Neural cell (in vitro differentiated cells): ENCODE measurements around the gene ZNF554. TPM values are rescaled to one million over a fixed set of nuclear protein-coding genes. Genes with fewer than 3 reads are reported as not detected.
"Not testable (repeated sequence)": the region's sequence is repeated elsewhere in the genome, so short reads cannot be mapped to it uniquely, and the experiment has no call there.

Experiments
- H2AFZ ChIP-seq: fragments of 200-600, 300-800 bp; sonication (generic), shearing (Covaris generic); 2 replicates; pipeline ENCODE4 v1.6.0; 2014; ENCODE audit warnings: low read depth, mild to moderate bottlenecking, antibody characterized with exemption, low read length, moderate library complexity
- H3F3A ChIP-seq: fragments of 200-600 bp; shearing (Covaris generic); 2 replicates; pipeline ENCODE4 v1.6.1; 2016; ENCODE audit warnings: mild to moderate bottlenecking, moderate library complexity, mixed read lengths, antibody characterized with exemption, low read length; ENCODE audit not compliant: insufficient read depth, poor library complexity, severe bottlenecking
- H3K27ac ChIP-seq: fragments of 200-600, 300-800 bp; sonication (generic), shearing (Covaris generic); 2 replicates; pipeline ENCODE4 v1.5.1; 2014; ENCODE audit warnings: mild to moderate bottlenecking, low read length, moderate library complexity
- H3K27me3 ChIP-seq: fragments of 300-800, 200-600 bp; sonication (generic), shearing (Covaris generic); 2 replicates; pipeline ENCODE4 v1.6.0; 2014; ENCODE audit warnings: mild to moderate bottlenecking, low read depth, low read length, moderate library complexity; ENCODE audit not compliant: insufficient read depth
- H3K36me3 ChIP-seq: fragments of 300-800, 200-600 bp; sonication (generic), shearing (Covaris generic); 2 replicates; pipeline ENCODE4 v1.5.1; 2014; ENCODE audit warnings: mild to moderate bottlenecking, antibody characterized with exemption, low read length, moderate library complexity; ENCODE audit not compliant: insufficient read depth
- H3K4me2 ChIP-seq: fragments of 300-800, 200-600 bp; sonication (generic), shearing (Covaris generic); 2 replicates; pipeline ENCODE4 v1.6.0; 2014; ENCODE audit warnings: mild to moderate bottlenecking, low read length
- H3K4me3 ChIP-seq: fragments of 300-800, 200-600 bp; sonication (generic), shearing (Covaris generic); 2 replicates; pipeline ENCODE4 v1.5.1; 2014; ENCODE audit warnings: mild to moderate bottlenecking, low read length, moderate library complexity
- H3K79me2 ChIP-seq: fragments of 200-600 bp; shearing (Covaris generic); replicated peaks from 2 replicates; pipeline ENCODE4 v1.6.0; 2014; ENCODE audit warnings: mild to moderate bottlenecking, low read length, moderate library complexity; ENCODE audit not compliant: insufficient read depth
- H3K9ac ChIP-seq: fragments of 300-800, 200-600 bp; sonication (generic), shearing (Covaris generic); 2 replicates; pipeline ENCODE4 v1.6.1; 2016; ENCODE audit warnings: mild to moderate bottlenecking, low read length, mixed read lengths
- H3K9me2 ChIP-seq: fragments of 200-600 bp; shearing (Covaris generic); 2 replicates; pipeline ENCODE4 v1.6.1; 2016; ENCODE audit warnings: mild to moderate bottlenecking, low read length, mixed read lengths; ENCODE audit not compliant: insufficient read depth
- H3K9me3 ChIP-seq: fragments of 200-600, 300-800 bp; sonication (generic), shearing (Covaris generic); 2 replicates; pipeline ENCODE4 v1.6.1; 2016; ENCODE audit warnings: mild to moderate bottlenecking, mixed run types, low read length, moderate library complexity, mixed read lengths
- H4K20me1 ChIP-seq: fragments of 200-600 bp; shearing (Covaris generic); 2 replicates; pipeline ENCODE4 v1.6.1; 2016; ENCODE audit warnings: mild to moderate bottlenecking, mixed run types; ENCODE audit not compliant: insufficient read depth
- EP300 ChIP-seq: fragments of 450-650 bp; conservative IDR thresholded peaks from 2 replicates; pipeline ENCODE4 v1.6.1; 2014; ENCODE audit warnings: antibody characterized with exemption, mild to moderate bottlenecking, moderate library complexity; ENCODE audit not compliant: poor library complexity, severe bottlenecking
- EZH2 ChIP-seq: fragments of 200-600, 300-800 bp; shearing (Covaris generic), sonication (generic); IDR thresholded peaks from 2 replicates; pipeline ENCODE4 v1.6.1; 2014; ENCODE audit warnings: antibody characterized with exemption, low read length, borderline replicate concordance, mild to moderate bottlenecking; ENCODE audit not compliant: insufficient read depth, poor library complexity, severe bottlenecking
- MXI1 ChIP-seq: fragments of 450-650 bp; conservative IDR thresholded peaks from 2 replicates; pipeline ENCODE4 v1.6.1; 2014; ENCODE audit warnings: antibody characterized with exemption, mild to moderate bottlenecking; ENCODE audit not compliant: poor library complexity, severe bottlenecking
- POLR2AphosphoS5 ChIP-seq: IDR thresholded peaks from 2 replicates; pipeline ENCODE4 v1.6.1; 2012
- RAD21 ChIP-seq: fragments of 450-650 bp; conservative IDR thresholded peaks from 2 replicates; pipeline ENCODE4 v1.6.1; 2014; ENCODE audit warnings: antibody characterized with exemption, mild to moderate bottlenecking, moderate library complexity
- SMC3 ChIP-seq: fragments of 450-650 bp; conservative IDR thresholded peaks from 2 replicates; pipeline ENCODE4 v1.6.1; 2014; ENCODE audit warnings: antibody characterized with exemption, mild to moderate bottlenecking, moderate library complexity; ENCODE audit not compliant: poor library complexity
- TAF1 ChIP-seq: IDR thresholded peaks from 2 replicates; pipeline ENCODE4 v1.6.1; 2012; ENCODE audit warnings: low read depth
- polyA plus RNA-seq: library from polyadenylated mRNA; depleted of rRNA; stranded (reverse); fragments of >200 nt; gene quantifications from 2 replicates; pipeline ENCODE4 v1.2.3, GENCODE V29; 2014
- TF ChIP-seq, protein P1 (sequence below): fragments of 450-650 bp; IDR thresholded peaks from 2 replicates; pipeline ENCODE4 v1.5.1; 2014; ENCODE audit warnings: antibody characterized with exemption, mild to moderate bottlenecking, moderate library complexity; ENCODE audit not compliant: poor library complexity, severe bottlenecking
- TF ChIP-seq, protein P2 (sequence below): IDR thresholded peaks from 2 replicates; pipeline ENCODE4 v1.6.1; 2012; ENCODE audit warnings: borderline replicate concordance

ZNF554 gene
- polyA plus RNA-seq, 1 donor from 2014 or later = 22.5 TPM

DNA sequence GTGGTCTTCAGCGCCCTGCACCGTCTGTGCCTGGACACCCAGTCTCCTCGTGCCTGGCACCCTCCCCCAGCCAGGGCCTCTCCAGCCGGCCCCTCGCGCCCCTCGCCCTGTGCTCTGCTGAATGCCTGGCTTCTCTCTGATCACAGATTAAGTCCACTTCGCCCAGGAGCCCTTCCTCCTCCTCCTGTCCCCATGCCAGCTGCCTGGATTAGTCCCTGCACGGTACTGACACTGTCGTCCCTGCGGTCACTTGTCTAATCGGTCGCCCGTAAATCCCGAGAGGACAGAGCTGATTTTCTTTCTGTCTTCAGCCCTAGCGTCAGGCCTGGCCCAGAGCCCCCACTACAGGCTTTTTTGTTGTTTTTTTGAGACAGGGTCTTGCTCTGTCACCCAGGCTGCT is 27.8 kb upstream of the ZNF554 start:
- Histone ChIP-seq H3K9me3 (no peaks in the 10 kb centered on the region), H3K27me3 (no peaks in the 10 kb centered on the region), H2AFZ (no peak overlapping the region), H3K27ac (no peak overlapping the region), H3K9ac (no peak overlapping the region), H3F3A (no peaks in the 10 kb centered on the region), H3K4me3 (no peak overlapping the region), H4K20me1 (no peaks in the 10 kb centered on the region), H3K9me2 (no peaks in the 10 kb centered on the region), H3K4me2 (no peak overlapping the region), H3K36me3 (no peaks in the 10 kb centered on the region), H3K79me2 (peaks cover 11% of the 10 kb centered on the region)
- no peak for TF ChIP-seq EP300
- TF ChIP-seq RAD21 = no peak
- no peak for TF ChIP-seq POLR2AphosphoS5
- TF ChIP-seq, protein P1, sequence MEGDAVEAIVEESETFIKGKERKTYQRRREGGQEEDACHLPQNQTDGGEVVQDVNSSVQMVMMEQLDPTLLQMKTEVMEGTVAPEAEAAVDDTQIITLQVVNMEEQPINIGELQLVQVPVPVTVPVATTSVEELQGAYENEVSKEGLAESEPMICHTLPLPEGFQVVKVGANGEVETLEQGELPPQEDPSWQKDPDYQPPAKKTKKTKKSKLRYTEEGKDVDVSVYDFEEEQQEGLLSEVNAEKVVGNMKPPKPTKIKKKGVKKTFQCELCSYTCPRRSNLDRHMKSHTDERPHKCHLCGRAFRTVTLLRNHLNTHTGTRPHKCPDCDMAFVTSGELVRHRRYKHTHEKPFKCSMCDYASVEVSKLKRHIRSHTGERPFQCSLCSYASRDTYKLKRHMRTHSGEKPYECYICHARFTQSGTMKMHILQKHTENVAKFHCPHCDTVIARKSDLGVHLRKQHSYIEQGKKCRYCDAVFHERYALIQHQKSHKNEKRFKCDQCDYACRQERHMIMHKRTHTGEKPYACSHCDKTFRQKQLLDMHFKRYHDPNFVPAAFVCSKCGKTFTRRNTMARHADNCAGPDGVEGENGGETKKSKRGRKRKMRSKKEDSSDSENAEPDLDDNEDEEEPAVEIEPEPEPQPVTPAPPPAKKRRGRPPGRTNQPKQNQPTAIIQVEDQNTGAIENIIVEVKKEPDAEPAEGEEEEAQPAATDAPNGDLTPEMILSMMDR = no peak
- TF ChIP-seq, protein P2, sequence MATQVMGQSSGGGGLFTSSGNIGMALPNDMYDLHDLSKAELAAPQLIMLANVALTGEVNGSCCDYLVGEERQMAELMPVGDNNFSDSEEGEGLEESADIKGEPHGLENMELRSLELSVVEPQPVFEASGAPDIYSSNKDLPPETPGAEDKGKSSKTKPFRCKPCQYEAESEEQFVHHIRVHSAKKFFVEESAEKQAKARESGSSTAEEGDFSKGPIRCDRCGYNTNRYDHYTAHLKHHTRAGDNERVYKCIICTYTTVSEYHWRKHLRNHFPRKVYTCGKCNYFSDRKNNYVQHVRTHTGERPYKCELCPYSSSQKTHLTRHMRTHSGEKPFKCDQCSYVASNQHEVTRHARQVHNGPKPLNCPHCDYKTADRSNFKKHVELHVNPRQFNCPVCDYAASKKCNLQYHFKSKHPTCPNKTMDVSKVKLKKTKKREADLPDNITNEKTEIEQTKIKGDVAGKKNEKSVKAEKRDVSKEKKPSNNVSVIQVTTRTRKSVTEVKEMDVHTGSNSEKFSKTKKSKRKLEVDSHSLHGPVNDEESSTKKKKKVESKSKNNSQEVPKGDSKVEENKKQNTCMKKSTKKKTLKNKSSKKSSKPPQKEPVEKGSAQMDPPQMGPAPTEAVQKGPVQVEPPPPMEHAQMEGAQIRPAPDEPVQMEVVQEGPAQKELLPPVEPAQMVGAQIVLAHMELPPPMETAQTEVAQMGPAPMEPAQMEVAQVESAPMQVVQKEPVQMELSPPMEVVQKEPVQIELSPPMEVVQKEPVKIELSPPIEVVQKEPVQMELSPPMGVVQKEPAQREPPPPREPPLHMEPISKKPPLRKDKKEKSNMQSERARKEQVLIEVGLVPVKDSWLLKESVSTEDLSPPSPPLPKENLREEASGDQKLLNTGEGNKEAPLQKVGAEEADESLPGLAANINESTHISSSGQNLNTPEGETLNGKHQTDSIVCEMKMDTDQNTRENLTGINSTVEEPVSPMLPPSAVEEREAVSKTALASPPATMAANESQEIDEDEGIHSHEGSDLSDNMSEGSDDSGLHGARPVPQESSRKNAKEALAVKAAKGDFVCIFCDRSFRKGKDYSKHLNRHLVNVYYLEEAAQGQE = no peak
- no peak for TF ChIP-seq TAF1
- no peak for TF ChIP-seq EZH2

DNA sequence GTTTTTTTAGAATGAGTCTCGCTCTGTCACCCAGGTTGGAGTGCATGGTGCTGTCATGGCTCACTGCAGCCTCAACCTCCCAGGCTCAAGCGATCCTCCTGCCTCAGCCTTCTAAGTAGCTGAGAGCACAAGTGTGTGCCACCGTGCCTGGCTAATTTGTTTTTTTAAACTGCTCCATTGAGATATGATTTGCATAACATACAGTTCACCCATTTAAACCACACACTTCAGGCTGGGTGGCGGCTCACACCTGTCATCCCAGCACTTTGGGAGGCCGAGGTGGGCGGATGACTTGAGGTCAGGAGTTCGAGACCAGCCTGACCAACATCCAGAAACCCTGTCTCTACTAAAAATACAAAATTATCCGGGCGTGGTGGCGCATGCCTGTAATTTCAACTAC is 27.0 kb upstream of the ZNF554 start:
- not testable (repeated sequence) for H3K4me2 ChIP-seq, H3K27me3 ChIP-seq, H4K20me1 ChIP-seq, H3K36me3 ChIP-seq, H3K9me3 ChIP-seq, H3K79me2 ChIP-seq, H2AFZ ChIP-seq, H3K9me2 ChIP-seq, H3K27ac ChIP-seq, H3K9ac ChIP-seq, H3K4me3 ChIP-seq, H3F3A ChIP-seq

DNA sequence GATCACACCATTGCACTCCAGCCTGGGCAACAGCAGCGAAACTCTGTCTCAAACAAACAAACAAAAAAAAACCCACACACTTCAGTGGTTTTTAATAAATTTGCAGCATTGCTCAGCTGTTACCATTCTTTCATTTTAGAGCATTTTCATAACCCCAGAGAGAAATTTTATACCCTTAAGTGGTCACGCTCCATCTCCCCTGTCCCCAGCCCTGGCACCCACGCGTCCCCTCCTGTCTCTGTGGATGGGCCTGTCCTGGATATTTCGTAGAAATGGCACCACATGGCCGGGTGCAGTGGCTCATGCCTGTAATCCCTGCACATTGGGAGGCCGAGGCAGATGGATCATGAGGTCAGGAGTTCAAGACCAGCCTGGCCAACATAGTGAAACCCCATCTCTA is 26.5 kb upstream of the ZNF554 start:
- Histone ChIP-seq H3K4me2 (no peak overlapping the region), H3K27me3 (no peaks in the 10 kb centered on the region), H2AFZ (no peak overlapping the region), H3K4me3 (no peak overlapping the region), H4K20me1 (no peaks in the 10 kb centered on the region), H3K79me2 (peaks cover 2% of the 10 kb centered on the region), H3K9ac (no peak overlapping the region), H3K36me3 (no peaks in the 10 kb centered on the region), H3F3A (no peaks in the 10 kb centered on the region), H3K9me2 (no peaks in the 10 kb centered on the region), H3K9me3 (no peaks in the 10 kb centered on the region), H3K27ac (no peak overlapping the region)
- no peak for TF ChIP-seq RAD21
- TF ChIP-seq EP300 = no peak
- no peak for TF ChIP-seq EZH2
- no peak for TF ChIP-seq TAF1
- TF ChIP-seq SMC3 = no peak
- no peak for TF ChIP-seq MXI1
- TF ChIP-seq POLR2AphosphoS5 = no peak
- TF ChIP-seq, protein P1 = no peak
- TF ChIP-seq, protein P2 = no peak
